ENCODE results near the gene PCLO. TPM values are rescaled to one million over a fixed set of nuclear protein-coding genes. Genes with fewer than 3 reads are reported as not detected.

The PCLO gene
- total and polyA plus RNA-seq, 9 donors = 0.31 to 3.6 (median 1.4) TPM

DNA sequence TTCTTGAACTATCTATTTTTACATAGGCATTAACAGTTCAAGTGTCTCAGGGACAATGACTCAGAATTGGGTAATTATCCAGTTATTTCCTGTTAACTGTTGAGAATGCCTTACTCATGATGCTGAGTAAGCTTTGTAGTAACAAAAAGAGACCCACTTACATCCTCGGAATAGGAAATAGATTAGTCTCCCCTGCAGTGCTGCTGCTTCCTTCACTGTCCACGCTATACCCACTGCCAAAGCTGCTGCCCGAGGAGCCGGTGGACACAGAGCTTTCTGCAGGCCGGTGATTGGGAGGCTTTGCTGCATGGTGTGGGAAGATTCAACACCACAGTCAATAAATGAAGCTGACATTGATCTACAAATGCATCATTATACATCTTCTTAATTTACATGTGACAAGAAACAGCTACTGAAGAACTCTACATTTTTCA, 357.1 kb downstream of the PCLO start:
- H3K36me3 ChIP-seq = no peaks in the 10 kb centered on the region
- DNase-seq = no peak
- no peak for TF ChIP-seq POLR2A (IDR thresholded peaks at IDR 0.05)
- no peak for TF ChIP-seq EP300 (IDR thresholded peaks at IDR 0.05)
- TF ChIP-seq, protein P1, sequence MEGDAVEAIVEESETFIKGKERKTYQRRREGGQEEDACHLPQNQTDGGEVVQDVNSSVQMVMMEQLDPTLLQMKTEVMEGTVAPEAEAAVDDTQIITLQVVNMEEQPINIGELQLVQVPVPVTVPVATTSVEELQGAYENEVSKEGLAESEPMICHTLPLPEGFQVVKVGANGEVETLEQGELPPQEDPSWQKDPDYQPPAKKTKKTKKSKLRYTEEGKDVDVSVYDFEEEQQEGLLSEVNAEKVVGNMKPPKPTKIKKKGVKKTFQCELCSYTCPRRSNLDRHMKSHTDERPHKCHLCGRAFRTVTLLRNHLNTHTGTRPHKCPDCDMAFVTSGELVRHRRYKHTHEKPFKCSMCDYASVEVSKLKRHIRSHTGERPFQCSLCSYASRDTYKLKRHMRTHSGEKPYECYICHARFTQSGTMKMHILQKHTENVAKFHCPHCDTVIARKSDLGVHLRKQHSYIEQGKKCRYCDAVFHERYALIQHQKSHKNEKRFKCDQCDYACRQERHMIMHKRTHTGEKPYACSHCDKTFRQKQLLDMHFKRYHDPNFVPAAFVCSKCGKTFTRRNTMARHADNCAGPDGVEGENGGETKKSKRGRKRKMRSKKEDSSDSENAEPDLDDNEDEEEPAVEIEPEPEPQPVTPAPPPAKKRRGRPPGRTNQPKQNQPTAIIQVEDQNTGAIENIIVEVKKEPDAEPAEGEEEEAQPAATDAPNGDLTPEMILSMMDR (IDR thresholded peaks at IDR 0.05) = no peak
- H3K4me3 ChIP-seq = no peak overlapping the region
- 40 to 58% (median 44%) methylated on average over 5 of the region's 5 CpGs for WGBS, 3 donors
- no peaks in the 10 kb centered on the region for H3K27me3 ChIP-seq
- intact Hi-C loops (cut with DNase I) = no loop called here
- H3K27ac ChIP-seq = no peak overlapping the region
- H3K4me1 ChIP-seq (ENCODE audit: insufficient read depth) = no peaks in the 10 kb centered on the region
- no peaks in the 10 kb centered on the region for H3K9me3 ChIP-seq

DNA sequence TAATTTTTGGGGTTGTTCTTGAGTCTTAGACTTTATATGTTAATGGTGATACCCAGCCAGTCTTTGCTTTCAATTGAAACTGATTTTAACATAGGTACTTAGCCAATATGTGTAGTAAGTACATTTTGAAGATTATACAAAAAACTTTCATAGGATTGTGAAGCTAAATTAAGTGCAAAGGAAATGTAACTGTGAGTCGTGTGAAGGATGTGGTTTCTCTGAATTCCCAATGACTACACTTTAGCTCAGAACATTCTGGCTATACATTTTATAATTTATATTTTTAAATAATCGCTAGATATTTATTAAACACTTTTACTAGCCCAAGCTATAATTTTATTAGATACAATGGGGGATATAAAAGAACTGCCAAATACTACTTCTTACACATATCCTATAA, 359.3 kb downstream of the PCLO start:
- Histone ChIP-seq H3K9me3 (no peaks in the 10 kb centered on the region), H3K27ac (no peak overlapping the region), H3K36me3 (no peaks in the 10 kb centered on the region), H3K4me3 (no peak overlapping the region), H3K27me3 (no peaks in the 10 kb centered on the region), H3K4me1 (ENCODE audit: insufficient read depth) (no peaks in the 10 kb centered on the region)
- WGBS, 3 donors = 73 to 83% (median 78%) methylated on average over 2 of the region's 2 CpGs
- intact Hi-C loops (cut with DNase I) = no loop called here
- TF ChIP-seq, protein P1 (IDR thresholded peaks at IDR 0.05) = no peak
- TF ChIP-seq EP300 (IDR thresholded peaks at IDR 0.05) (no peak), POLR2A (IDR thresholded peaks at IDR 0.05) (no peak)
- no peak for DNase-seq

DNA sequence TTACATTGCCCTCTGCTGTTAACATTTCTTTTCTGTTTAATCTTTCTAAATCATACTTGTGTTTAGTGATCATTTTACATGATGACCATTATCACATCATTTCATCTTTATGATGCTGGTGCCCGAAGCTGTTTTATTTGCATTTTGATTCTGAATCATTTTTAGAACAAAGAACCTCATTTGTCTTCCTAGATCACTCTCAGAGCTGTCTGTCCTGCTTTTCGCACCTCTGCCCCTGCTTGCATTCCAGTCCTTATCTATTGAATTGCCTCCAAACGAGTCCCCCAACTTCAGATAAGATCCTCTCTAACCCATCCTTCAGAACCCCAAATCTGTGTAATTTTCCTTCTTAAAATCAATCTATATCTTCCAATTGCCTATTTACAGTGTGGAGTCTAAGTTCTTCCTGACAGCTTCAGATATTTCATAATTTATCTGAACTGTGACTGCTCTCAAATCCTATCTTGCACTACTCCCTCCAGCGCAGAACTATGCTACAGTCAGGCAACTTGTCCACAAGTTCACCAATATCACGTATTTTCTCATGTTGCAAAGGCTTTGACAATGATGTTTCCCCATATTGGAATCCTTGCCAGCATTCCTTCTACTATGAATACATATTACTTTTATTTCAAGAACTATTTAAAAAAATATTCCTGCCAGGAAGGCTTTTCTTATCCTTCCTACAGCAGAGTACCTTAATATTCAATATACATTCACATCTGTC, 372.6 kb downstream of the PCLO start:
- WGBS, 3 donors = 15 to 30% (median 22%) methylated on average over 5 of the region's 5 CpGs
- DNase-seq = no peak
- intact Hi-C loops (cut with DNase I) = no loop called here
- no peaks in the 10 kb centered on the region for H3K27me3 ChIP-seq
- TF ChIP-seq, protein P1 (IDR thresholded peaks at IDR 0.05) = no peak
- TF ChIP-seq POLR2A (IDR thresholded peaks at IDR 0.05) = no peak
- TF ChIP-seq EP300 (IDR thresholded peaks at IDR 0.05) = no peak
- H3K36me3 ChIP-seq = no peaks in the 10 kb centered on the region
- no peaks in the 10 kb centered on the region for H3K9me3 ChIP-seq
- H3K4me1 ChIP-seq (ENCODE audit: insufficient read depth) = no peaks in the 10 kb centered on the region
- no peak overlapping the region for H3K4me3 ChIP-seq
- H3K27ac ChIP-seq = no peak overlapping the region

DNA sequence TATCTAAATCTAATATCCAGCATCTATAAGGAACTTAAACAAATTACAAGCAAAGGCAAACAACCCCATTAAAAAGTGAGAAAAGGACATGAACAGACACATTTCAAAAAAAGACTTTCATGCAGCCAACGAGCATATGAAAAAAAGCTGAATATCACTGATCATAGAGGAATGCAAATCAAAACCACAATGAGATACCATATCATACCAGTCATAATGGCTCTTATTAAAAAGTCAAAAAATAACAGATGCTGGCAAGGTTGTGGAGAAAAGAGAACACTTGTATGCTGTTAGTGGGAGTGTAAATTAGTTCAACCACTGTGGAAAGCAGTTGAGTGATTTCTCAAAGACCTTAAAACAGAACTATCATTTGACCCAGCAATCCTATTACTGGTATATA, 384.7 kb downstream of the PCLO start:
- WGBS, 3 donors = 22 to 43% (median 24%) methylated on average over 1 of the region's 1 CpG
- H3K36me3 ChIP-seq = no peaks in the 10 kb centered on the region
- intact Hi-C loops (cut with DNase I) = no loop called here
- H3K4me1 ChIP-seq (ENCODE audit: insufficient read depth) = no peaks in the 10 kb centered on the region
- no peaks in the 10 kb centered on the region for H3K9me3 ChIP-seq
- H3K4me3 ChIP-seq = no peak overlapping the region
- no peak for DNase-seq
- TF ChIP-seq POLR2A (IDR thresholded peaks at IDR 0.05) (no peak), EP300 (IDR thresholded peaks at IDR 0.05) (no peak)
- TF ChIP-seq, protein P1 (IDR thresholded peaks at IDR 0.05) = no peak
- H3K27ac ChIP-seq = no peak overlapping the region
- H3K27me3 ChIP-seq = no peaks in the 10 kb centered on the region
